GDM1 (cell line): ENCODE results near the gene ARHGAP45.
A peak's percentile ranks its signal among the peaks of the same experiment; 100 is the strongest.
"Not testable (repeated sequence)": the region's sequence is repeated elsewhere in the genome, so short reads cannot be mapped to it uniquely, and the experiment has no call there.

Experiments
- DNase-seq: peaks from one replicate; lab custom pipeline; 2025; lab: John Stamatoyannopoulos, UW

ARHGAP45 gene

DNA sequence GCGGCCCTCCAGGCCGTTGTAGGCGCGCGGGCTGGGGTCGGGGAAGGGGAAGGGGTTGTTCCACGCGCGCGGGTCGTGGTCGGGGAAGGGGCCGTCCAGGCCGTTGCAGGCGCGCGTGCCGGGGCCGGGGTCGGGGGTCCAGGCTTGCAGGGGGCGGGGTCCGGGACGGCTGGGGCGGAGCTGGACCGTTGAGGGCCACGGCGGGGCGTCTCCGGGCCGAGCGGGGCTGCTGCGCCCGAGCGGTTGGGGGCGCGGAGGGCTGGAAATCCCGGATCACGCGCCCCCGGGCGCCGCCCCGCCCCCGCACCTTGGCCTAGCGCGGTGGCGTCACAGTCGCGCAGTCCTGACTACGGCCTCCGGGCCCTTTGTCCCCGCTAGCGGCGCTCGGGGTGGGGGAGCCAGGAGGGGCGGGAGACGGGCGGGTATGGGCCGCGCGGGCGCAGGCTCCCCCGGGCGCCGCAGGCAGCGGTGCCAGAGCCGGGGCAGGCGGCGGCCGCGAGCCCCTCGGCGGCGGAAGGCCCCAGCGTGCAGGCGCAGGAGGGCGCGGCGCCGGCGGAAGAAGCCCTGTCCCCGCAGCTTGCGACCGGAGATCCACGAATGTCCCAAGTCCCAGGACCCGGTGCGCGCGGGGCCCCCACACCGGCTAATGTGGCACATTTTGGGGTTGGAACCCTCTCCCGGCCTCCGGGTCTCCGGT lies 37.5 kb downstream of the ARHGAP45 start:
- peak; percentile 32 for DNase-seq

DNA sequence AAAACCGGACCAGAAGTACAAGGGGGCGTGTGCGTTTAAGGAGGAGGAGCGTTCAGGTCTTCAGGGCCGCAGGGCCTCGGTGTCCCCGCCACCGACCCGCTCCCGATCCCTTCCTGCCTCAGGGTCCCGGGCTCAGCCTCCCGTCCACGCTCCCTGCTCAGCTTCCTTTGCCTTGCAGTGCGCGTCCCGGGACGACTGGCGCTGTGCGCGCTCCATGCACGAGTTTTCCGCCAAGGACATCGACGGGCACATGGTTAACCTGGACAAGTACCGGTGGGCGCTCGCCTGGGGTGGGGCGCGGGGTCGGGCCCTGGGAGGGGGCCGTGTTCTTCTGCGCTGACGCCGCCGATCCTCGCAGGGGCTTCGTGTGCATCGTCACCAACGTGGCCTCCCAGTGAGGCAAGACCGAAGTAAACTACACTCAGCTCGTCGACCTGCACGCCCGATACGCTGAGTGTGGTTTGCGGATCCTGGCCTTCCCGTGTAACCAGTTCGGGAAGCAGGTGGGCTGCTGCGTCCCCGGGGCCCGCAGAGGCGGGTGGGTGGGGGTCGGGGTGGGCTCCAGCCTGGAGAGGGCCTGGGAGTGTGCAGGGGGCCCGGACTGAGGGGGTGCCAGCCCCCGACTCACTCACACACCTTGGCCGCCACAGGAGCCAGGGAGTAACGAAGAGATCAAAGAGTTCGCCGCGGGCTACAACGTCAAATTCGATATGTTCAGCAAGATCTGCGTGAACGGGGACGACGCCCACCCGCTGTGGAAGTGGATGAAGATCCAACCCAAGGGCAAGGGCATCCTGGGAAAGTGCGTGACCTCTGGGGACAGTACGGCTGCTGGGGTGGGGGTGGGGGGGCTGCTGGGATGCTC lies 38.3 kb downstream of the ARHGAP45 start:
- no peak for DNase-seq

GRCh38 chr19:1105873-1106840 lies 39.2 kb downstream of the ARHGAP45 start:
- no peak for DNase-seq

DNA sequence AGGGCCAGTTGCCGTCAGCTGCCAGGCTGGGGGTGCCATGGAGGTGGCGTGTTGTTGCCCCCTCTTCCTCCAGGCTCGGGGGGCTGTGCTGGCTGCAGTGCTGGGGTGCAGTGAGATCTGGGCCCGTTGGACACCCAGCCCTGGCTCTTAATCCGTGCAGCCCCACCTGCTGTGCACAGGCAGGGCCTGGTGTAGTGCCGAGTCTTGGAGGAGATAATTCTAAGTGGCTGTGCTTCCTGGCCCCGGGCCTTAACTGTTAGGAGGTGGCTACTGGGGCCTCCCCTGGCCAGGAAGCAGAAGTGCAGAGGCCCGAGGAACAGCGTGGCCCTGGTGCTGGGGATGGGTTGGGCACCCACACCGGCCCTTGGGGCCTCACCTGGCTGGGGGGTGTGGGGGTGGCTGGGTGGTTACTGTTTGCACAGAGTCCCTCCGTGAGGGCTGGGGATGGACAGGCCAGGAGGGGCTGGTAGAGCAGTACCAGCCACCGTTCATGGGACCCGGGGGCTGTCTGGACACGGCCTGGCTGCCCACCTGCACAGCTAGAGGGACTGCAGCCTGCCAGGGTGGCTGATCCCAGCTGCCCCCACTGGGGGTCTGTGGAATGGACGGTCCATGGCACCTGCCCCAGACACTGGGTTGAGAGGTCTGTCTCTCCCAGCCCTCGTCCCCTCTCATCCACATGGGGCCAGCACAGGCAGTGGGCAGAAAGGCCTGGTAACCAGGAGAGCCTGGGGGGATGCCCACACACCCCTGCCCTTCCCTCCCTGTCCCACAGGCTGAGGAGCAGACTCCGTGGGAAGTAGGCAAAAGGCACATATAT lies 40.1 kb downstream of the ARHGAP45 start:
- DNase-seq: no peak

DNA sequence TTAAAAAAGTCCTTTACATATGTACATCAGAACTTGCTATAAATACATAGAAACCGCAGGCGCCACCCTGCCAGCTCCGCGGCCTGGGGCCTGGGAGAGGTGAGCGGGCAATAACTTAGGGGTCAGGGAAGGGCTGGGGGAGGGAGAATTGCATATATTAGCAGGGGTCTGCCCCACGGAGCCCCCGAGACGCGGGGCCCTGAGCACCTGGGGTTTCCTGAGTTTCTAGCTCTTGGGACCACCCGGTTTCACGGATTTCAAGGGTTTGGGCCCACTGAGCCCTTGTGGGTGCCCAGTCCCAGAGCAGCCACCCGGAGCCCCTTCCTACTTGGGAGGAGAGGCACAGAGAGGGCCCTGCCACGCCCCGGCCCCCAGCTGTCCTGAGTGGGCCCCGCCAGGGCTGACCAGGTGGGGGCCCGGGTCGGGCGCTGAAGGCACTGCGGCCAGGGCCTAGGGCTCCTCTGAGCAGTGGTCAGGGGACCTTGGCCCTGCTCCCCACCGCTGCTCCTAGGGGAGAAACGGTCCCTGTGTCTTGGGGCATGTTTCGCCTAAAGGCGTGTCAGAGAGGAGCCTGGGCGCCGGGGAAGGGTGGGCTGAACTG lies 40.8 kb downstream of the ARHGAP45 start:
- DNase-seq: no peak

DNA sequence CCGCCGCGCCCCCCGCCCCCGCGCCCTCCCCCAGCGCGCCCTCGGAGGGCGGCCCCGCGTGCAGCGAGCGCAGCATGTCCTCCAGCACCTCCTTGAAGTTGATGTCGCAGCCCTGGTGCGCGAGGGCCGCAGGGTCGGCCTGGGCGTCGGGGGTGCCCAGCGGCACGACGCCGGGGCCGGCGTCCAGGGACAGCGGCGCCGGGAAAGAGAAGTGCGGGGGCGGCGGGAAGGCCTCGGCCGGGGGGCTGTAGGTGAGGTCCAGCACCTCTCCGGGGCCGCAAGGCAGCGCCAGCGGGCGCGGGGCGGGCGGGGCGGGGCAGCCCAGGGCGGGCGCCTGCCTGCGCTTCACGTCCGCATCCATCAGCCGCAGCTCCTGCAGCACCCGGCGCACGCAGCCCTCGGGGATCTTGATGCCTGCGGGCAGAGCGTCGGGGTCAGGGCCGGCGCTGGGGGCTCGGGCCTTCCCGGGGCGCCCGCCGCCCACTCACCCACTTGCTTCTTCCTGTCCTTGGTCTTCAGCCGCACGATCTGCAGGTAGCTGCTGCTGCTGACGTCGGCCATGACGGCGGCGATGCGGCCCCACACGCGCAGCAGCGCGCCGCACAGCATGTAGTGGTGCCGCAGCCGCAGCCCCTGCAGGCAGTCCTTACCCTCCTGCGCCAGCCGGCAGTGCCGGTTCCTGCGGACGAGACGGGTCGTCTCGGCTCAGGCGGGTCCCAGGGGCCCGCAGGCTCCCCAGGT lies 41.5 kb downstream of the ARHGAP45 start:
- DNase-seq: no peak

DNA sequence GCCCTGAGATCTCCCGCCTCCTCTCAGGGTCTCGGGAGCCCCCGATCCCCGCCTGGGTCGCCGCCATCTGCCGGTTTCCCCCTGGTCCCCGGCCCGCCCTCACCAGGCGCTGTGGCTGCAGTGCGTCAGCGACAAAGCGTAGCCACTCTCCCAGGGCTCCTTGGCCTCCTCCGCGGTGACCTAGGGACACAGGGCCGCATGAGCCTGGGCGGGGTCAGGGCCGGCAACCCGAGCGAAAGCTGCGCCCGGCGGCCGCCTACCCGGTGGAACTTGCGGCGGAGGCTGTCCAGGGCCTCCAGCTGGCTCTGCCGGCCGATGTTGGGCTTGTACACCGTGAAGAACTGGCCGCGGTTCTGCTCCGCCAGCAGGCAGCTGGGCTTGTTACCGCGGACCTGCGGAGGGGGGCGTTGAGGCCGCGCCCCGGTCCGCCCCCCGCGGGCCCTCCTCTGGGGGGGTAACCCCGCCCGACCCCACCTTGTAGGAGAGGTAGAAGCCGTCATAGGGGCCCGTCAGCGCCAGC lies 42.1 kb downstream of the ARHGAP45 start:
- no peak for DNase-seq

DNA sequence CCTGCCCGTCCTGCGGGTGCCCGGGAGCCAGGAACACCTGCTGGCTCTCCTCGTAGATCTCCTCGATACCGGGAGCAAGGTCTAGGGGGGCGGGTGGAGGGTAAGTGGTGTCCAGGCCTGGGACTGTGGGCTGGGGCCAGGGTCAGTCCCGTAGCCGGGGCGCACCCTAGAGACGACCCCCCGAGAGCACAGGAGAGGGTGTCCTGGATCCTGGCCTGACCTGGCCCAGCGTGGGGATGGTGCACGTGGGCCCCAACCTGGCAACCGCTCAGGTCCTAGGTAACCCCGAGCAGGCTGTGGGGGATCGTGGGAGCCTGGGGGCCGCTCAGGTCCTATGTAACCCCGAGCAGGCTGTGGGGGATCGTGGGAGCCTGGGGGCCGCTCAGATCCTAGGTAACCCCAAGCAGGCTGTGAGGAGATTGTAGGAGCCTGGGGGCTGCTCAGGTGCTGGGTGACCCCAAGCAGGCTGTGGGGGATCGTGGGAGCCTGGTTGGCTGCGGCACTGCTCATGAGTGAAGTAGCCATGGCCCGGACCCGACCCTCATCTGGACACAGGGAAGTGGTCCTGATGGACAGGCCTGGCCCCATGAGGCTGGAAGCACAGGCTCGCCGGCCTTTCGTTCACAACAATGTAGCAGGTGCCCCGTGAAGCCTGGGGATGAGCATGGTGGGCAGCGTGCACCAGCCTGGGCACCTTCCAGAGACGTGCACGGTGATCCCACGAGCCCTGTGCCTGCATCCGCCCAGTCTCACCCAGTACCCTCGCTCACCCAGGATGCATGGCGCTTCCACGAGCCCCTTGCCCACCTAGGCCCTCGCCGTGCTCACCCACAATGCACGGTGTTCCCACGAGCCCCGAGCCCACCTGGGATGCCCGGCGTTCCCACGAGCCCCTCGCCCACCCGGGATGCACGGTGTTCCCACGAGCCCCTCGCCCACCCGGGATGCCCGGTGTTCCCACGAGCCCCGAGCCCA lies 43.0 kb downstream of the ARHGAP45 start:
- no peak for DNase-seq

- no peak for DNase-seq
These were observed 44.1 kb downstream of the ARHGAP45 start for GRCh38 chr19:1110809-1111640.

- no peak for DNase-seq
These were observed 44.8 kb downstream of the ARHGAP45 start for GRCh38 chr19:1111641-1112267.

DNA sequence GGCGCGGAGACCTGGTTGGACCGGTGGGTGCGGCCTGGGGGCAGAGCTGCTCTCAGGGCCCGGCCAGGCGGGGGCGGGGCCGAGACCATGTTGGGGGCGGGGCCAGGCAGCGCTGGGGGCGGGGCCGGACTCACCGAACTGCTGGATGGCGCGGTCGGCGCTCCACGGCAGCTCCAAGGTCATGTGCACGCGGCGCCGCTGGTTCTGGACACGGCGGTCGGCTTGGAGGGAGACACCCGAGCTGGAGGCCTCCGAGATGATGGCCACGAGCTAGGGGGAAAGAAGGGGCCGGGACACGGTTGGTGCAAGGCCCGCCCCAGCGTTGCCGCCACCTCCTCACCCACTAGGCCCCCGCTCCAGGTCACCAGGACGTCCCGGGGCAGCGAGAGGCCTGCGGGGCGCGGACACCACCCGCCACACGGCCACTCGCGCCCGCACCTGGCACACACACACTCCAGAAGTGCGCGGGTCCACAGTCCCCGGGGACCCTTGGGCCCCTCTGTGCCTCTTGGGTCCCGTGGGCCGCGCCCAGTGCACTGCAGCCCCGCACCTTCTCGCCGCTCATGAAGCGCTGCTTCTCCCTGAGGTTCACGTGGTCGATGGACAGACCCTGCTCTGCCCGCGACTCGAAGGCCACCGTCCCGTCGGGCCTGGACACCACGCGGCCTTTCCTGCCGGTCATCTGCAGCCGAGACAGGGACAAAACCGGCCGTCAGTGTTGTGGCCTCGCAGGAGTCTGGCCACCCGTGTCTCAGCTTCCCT lies 45.5 kb downstream of the ARHGAP45 start:
- no peak for DNase-seq

DNA sequence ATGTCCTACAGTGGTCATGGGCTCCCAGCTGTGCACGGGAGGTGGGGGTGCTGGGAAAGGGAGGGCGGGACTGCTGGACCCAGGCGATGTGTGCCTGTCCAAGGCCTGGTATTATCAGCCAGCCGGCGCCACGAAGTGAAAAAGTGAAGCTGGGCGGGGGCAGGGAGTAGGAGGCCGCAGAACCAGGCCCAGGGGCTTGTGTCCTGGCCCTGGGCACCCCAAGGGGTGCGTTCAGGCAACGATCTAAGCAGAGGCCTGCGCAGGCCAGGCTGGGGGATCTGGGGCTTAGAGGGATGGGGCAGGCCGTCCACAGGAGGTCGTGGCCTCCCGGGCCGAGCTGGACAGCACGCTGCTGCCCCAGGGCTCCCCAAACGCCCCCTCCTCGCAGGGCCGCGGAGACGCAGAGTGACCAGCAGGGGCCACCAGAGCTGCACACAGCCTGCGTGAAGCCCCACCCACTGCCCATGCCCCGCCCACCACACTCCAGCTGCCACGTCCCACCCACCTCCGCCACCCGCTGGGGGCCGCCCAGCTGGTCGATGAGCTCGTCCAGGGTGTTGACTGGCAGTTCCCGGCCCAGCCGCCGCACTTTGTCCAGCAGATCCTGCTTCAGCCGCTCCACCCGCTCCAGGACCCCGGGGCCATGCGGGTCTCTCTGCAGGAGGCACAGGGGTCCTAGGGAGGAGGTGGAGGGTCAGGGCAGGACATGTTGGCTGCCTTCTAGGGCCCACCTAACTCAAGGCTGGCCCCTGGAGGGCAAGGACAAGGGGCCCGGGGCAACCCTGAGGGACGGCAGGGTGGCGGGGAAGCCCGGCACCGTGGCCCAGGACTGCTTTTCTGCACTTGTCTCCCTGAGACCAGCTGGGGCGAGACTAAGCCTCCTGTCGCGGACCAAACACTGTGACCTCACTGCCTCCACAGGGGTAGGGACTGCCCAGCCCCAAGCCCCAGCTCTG lies 46.3 kb downstream of the ARHGAP45 start:
- peak; percentile 41 for DNase-seq

DNA sequence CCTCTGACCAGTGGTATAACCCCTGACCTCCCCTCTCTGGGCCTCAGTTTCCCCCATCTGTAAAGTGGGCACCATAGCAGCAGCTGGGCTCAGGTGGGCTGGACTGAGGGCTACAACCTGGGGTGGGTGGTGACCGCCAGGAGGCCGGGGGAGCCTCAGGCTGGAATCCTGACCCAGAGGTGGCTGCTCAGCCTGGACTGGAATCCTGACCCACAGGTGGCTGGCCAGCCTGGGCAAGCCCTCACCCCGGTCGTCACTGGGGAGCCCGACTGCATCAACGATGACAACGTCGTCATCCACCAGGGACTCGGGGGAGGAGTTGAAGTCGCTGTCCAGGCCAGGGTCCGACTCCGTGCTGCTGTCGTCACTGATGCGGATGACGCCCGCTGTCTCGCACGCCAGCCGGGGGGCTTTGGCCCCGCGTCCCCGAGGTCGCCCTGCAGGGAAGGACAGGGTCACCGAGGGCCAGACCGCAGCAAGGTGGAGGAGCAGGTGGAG lies 47.1 kb downstream of the ARHGAP45 start:
- no peak for DNase-seq

GRCh38 chr19:1114728-1115127 lies 47.8 kb downstream of the ARHGAP45 start:
- DNase-seq: not testable (repeated sequence)
